ENCODE measurements around the gene ADAMTS7. TPM values are rescaled to one million over a fixed set of nuclear protein-coding genes. Genes with fewer than 3 reads are reported as not detected.
"Not testable (repeated sequence)": the region's sequence is repeated elsewhere in the genome, so short reads cannot be mapped to it uniquely, and the experiment has no call there.

ADAMTS7 gene
- total and polyA plus RNA-seq, 8 donors, result 0.31 to 102 (median 2.3) TPM

- TF ChIP-seq POLR2A (IDR thresholded peaks at IDR 0.05) (no peak), CTCF (IDR thresholded peaks at IDR 0.05) (no peak), POLR2AphosphoS5 (IDR thresholded peaks at IDR 0.05) (no peak), EP300 (IDR thresholded peaks at IDR 0.05) (no peak)
- Histone ChIP-seq H3K36me3 (no peaks in the 10 kb centered on the region), H3K4me1 (no peaks in the 10 kb centered on the region), H3K27me3 (no peaks in the 10 kb centered on the region), H3K9me3 (no peaks in the 10 kb centered on the region), H3K27ac (no peak overlapping the region), H3K4me3 (no peak overlapping the region)
- intact Hi-C loops (cut with DNase I; ENCODE audit: low total_unique reads), result no loop called here
- DNase-seq, result no peak
- 79 to 100% (median 86%) methylated on average over 1 to 5 of the region's 5 CpGs for WGBS, 5 donors
Measured at GRCh38 chr15:78778422-78778821, 32.8 kb downstream of the ADAMTS7 start.

- H3K9me3 ChIP-seq; H3K27ac ChIP-seq; DNase-seq; H3K36me3 ChIP-seq; H3K27me3 ChIP-seq; H3K4me3 ChIP-seq; H3K4me1 ChIP-seq; intact Hi-C loops (cut with DNase I; ENCODE audit: low total_unique reads): not testable (repeated sequence)
- WGBS, 5 donors, result 74 to 87% (median 80%) methylated on average over 3 to 12 of the region's 12 CpGs
Measured at GRCh38 chr15:78777953-78778345, 33.3 kb downstream of the ADAMTS7 start.

GRCh38 chr15:78777290-78777952 is 33.8 kb downstream of the ADAMTS7 start:
- intact Hi-C loops (cut with DNase I; ENCODE audit: low total_unique reads), result not testable (repeated sequence)

GRCh38 chr15:78776046-78776925 is 35.0 kb downstream of the ADAMTS7 start:
- H3K27ac ChIP-seq; H3K27me3 ChIP-seq; DNase-seq; H3K4me1 ChIP-seq; intact Hi-C loops (cut with DNase I; ENCODE audit: low total_unique reads); H3K36me3 ChIP-seq; H3K4me3 ChIP-seq; H3K9me3 ChIP-seq: not testable (repeated sequence)
- 83 to 92% (median 90%) methylated on average over 4 to 25 of the region's 25 CpGs for WGBS, 5 donors

More at GRCh38 chr15:78777290-78777952, 33.8 kb downstream of the ADAMTS7 start:
- H3K27me3 ChIP-seq, H3K4me3 ChIP-seq, DNase-seq, H3K36me3 ChIP-seq, H3K27ac ChIP-seq, H3K9me3 ChIP-seq, H3K4me1 ChIP-seq: not testable (repeated sequence)
- WGBS, 5 donors, result 76 to 89% (median 87%) methylated on average over 18 to 26 of the region's 26 CpGs

- 65 to 90% (median 73%) methylated on average over 4 to 8 of the region's 8 CpGs for WGBS, 5 donors
- DNase-seq, result no peak
- intact Hi-C loops (cut with DNase I; ENCODE audit: low total_unique reads), result no loop called here
Measured at GRCh38 chr15:78775472-78775871, 35.8 kb downstream of the ADAMTS7 start.

GRCh38 chr15:78774451-78774990 is 36.7 kb downstream of the ADAMTS7 start:
- H3K27ac ChIP-seq; H3K9me3 ChIP-seq; H3K27me3 ChIP-seq; H3K4me1 ChIP-seq; intact Hi-C loops (cut with DNase I; ENCODE audit: low total_unique reads); H3K36me3 ChIP-seq; DNase-seq; H3K4me3 ChIP-seq: not testable (repeated sequence)
- WGBS, 5 donors, result 82 to 92% (median 85%) methylated on average over 12 to 15 of the region's 15 CpGs

More at GRCh38 chr15:78775472-78775871, 35.8 kb downstream of the ADAMTS7 start:
- Histone ChIP-seq H3K9me3 (no peaks in the 10 kb centered on the region), H3K4me3 (no peak overlapping the region), H3K36me3 (no peaks in the 10 kb centered on the region), H3K4me1 (no peaks in the 10 kb centered on the region), H3K27me3 (no peaks in the 10 kb centered on the region), H3K27ac (no peak overlapping the region)
- no peak for TF ChIP-seq POLR2AphosphoS5 (IDR thresholded peaks at IDR 0.05)
- TF ChIP-seq EP300 (IDR thresholded peaks at IDR 0.05), result no peak
- no peak for TF ChIP-seq CTCF (IDR thresholded peaks at IDR 0.05)
- no peak for TF ChIP-seq POLR2A (IDR thresholded peaks at IDR 0.05)

- H3K27me3 ChIP-seq; DNase-seq; intact Hi-C loops (cut with DNase I; ENCODE audit: low total_unique reads); H3K27ac ChIP-seq; H3K4me1 ChIP-seq; H3K9me3 ChIP-seq; H3K4me3 ChIP-seq; H3K36me3 ChIP-seq: not testable (repeated sequence)
- WGBS, 5 donors, result 75 to 91% (median 87%) methylated on average over 10 to 25 of the region's 25 CpGs
Measured at GRCh38 chr15:78773765-78774450, 37.4 kb downstream of the ADAMTS7 start.
